Hepatocyte (in vitro differentiated cells): Measurements from ENCODE around the gene NAV2. TPM values are rescaled to one million over a fixed set of nuclear protein-coding genes. Genes with fewer than 3 reads are reported as not detected.

Experiments used
- DNase-seq: peaks from one replicate; pipeline ENCODE4 v3.0.0-alpha.2; 2016; ENCODE audit warnings: low spot score
- H2AFZ ChIP-seq: fragments of 200-600 bp; sonication (generic); 2 replicates; pipeline ENCODE4 v1.6.0; 2016; ENCODE audit warnings: antibody characterized with exemption, mild to moderate bottlenecking
- H3K27ac ChIP-seq: fragments of 200-600 bp; sonication (generic); 2 replicates; pipeline ENCODE4 v1.5.1; 2016; ENCODE audit warnings: mild to moderate bottlenecking
- H3K27me3 ChIP-seq: fragments of 200-600 bp; sonication (generic); 2 replicates; pipeline ENCODE4 v1.6.1; 2016
- H3K36me3 ChIP-seq: fragments of 200-600 bp; sonication (generic); replicated peaks from 2 replicates; pipeline ENCODE4 v1.5.1; 2016; ENCODE audit warnings: low read depth; ENCODE audit not compliant: insufficient read depth
- H3K4me1 ChIP-seq: fragments of 200-600 bp; sonication (generic); 2 replicates; pipeline ENCODE4 v1.5.1; 2016; ENCODE audit warnings: mild to moderate bottlenecking, moderate library complexity; ENCODE audit not compliant: insufficient read depth
- H3K4me2 ChIP-seq: fragments of 200-600 bp; sonication (generic); 2 replicates; pipeline ENCODE4 v1.6.0; 2016
- H3K4me3 ChIP-seq: fragments of 200-600 bp; sonication (generic); 2 replicates; pipeline ENCODE4 v1.5.1; 2016; ENCODE audit warnings: mild to moderate bottlenecking
- H3K79me2 ChIP-seq: fragments of 200-600 bp; sonication (generic); 2 replicates; pipeline ENCODE4 v1.6.0; 2017; ENCODE audit warnings: mild to moderate bottlenecking
- H3K9me2 ChIP-seq: fragments of 200-600 bp; sonication (generic); replicated peaks from 2 replicates; pipeline ENCODE4 v1.6.0; 2017; ENCODE audit warnings: mild to moderate bottlenecking; ENCODE audit not compliant: insufficient read depth
- H3K9me3 ChIP-seq: fragments of 200-600 bp; sonication (generic); 2 replicates; pipeline ENCODE4 v1.5.1; 2016; ENCODE audit warnings: low read depth, mild to moderate bottlenecking
- H4K20me1 ChIP-seq: fragments of 200-600 bp; sonication (generic); 2 replicates; pipeline ENCODE4 v1.6.0; 2016; ENCODE audit warnings: mild to moderate bottlenecking; ENCODE audit not compliant: insufficient read depth, poor library complexity, severe bottlenecking
- EZH2 ChIP-seq: fragments of 200-600 bp; sonication (generic); IDR thresholded peaks from 2 replicates; pipeline ENCODE4 v1.6.1; 2016; ENCODE audit warnings: antibody characterized with exemption, mild to moderate bottlenecking, borderline replicate concordance
- EZH2phosphoT487 ChIP-seq: fragments of 200-600 bp; sonication (generic); IDR thresholded peaks from one replicate; pipeline ENCODE4 v1.6.1; 2018; ENCODE audit warnings: antibody characterized with exemption, mild to moderate bottlenecking, low read depth, moderate library complexity; ENCODE audit not compliant: unreplicated experiment, severe bottlenecking
- WGBS: methylation state at CpG from one replicate; pipeline ENCODE4 v1.1.6; 2016; ENCODE audit warnings: low lambda C conversion rate; ENCODE audit errors: missing lambda C conversion rate; 5-methylcytosine and 5-hydroxymethylcytosine counted together
- polyA plus RNA-seq: library from polyadenylated mRNA; unstranded; fragments of >200 nt; fragmentation: Nextera tagmentation; extraction: Ambion mirVana; gene quantifications from 2 replicates; pipeline ENCODE4 v1.2.1, GENCODE V29; 2016
- total RNA-seq: library from RNA; depleted of rRNA; stranded (reverse); fragments of >200 nt; gene quantifications from 2 replicates; pipeline ENCODE4 v1.2.3, GENCODE V29; 2014
- TF ChIP-seq, protein P1 (sequence below): fragments of 200-600 bp; sonication (generic); IDR thresholded peaks from 2 replicates; pipeline ENCODE4 v1.5.1; 2016; ENCODE audit warnings: antibody characterized with exemption, mild to moderate bottlenecking; ENCODE audit not compliant: poor library complexity

Gene NAV2
- total and polyA plus RNA-seq, 2 experiments from 2014 or later: 23.7 to 30.8 TPM

DNA sequence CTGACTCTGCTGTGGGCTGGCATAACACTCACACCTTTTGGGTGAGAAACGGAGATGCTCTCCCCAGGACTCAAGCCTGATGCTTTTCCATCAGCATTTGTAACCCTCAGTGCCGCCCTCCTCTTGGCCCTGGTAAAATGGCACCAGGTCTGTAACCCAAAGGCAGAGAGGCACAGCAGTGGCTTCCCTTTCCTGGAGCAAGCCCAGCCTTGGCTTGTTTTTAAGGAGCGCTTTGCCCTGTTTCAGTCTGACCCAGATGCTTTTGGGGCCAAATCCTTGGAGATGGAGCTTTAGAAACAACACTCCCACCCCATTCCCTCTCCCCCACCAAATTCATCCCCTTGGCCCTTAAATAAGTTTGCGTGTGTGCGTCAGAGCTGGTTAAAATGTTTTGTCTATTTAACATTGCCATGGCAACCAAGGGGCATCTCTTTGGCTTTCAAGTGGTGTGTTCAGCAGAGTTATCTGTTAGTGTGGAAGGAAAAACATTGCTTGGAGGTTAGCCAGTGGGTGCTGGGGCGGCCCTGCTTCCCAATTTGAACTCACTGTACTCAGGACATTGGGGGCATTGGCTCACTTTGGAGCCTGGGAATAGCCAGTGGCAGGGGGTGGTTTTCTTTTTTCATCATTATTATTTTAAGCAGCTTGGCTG, 134.1 kb downstream of the NAV2 start:
- Histone ChIP-seq H3K4me2 (no peak overlapping the region), H3K9me3 (no peaks in the 10 kb centered on the region), H3K27ac (no peak overlapping the region), H3K4me1 (peaks cover 5% of the 10 kb centered on the region), H3K27me3 (no peaks in the 10 kb centered on the region), H3K36me3 (no peaks in the 10 kb centered on the region), H3K79me2 (peaks cover 8% of the 10 kb centered on the region), H4K20me1 (no peaks in the 10 kb centered on the region), H3K9me2 (no peaks in the 10 kb centered on the region), H3K4me3 (no peak overlapping the region), H2AFZ (no peak overlapping the region)
- TF ChIP-seq EZH2phosphoT487 (no peak), EZH2 (no peak)
- TF ChIP-seq, protein P1, sequence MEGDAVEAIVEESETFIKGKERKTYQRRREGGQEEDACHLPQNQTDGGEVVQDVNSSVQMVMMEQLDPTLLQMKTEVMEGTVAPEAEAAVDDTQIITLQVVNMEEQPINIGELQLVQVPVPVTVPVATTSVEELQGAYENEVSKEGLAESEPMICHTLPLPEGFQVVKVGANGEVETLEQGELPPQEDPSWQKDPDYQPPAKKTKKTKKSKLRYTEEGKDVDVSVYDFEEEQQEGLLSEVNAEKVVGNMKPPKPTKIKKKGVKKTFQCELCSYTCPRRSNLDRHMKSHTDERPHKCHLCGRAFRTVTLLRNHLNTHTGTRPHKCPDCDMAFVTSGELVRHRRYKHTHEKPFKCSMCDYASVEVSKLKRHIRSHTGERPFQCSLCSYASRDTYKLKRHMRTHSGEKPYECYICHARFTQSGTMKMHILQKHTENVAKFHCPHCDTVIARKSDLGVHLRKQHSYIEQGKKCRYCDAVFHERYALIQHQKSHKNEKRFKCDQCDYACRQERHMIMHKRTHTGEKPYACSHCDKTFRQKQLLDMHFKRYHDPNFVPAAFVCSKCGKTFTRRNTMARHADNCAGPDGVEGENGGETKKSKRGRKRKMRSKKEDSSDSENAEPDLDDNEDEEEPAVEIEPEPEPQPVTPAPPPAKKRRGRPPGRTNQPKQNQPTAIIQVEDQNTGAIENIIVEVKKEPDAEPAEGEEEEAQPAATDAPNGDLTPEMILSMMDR: no peak
- 82% methylated on average over 6 of the region's 6 CpGs for WGBS
- DNase-seq: no peak

DNA sequence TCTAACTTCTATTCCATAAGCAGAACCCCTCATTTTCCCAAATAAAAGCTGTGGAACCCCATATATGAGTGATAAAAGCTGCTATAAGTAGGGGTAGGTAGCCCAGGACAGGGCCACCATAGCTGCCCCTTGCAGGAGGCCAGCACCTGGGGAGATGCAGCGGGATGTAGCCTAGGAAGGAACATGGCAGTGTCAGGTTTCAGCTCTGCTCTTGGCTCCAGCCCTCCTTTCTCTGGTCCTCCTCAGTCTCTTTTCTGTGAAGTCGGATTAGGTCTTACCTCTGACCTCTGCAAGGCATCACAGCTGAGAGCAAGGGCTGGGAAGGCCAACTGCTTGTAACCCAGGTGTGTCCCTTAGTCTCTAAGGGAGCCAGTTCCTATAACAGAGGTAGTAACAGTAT, 135.6 kb downstream of the NAV2 start:
- H3K79me2 ChIP-seq: peaks cover 8% of the 10 kb centered on the region
- WGBS: 58% methylated on average over 2 of the region's 2 CpGs
- DNase-seq: no peak

DNA sequence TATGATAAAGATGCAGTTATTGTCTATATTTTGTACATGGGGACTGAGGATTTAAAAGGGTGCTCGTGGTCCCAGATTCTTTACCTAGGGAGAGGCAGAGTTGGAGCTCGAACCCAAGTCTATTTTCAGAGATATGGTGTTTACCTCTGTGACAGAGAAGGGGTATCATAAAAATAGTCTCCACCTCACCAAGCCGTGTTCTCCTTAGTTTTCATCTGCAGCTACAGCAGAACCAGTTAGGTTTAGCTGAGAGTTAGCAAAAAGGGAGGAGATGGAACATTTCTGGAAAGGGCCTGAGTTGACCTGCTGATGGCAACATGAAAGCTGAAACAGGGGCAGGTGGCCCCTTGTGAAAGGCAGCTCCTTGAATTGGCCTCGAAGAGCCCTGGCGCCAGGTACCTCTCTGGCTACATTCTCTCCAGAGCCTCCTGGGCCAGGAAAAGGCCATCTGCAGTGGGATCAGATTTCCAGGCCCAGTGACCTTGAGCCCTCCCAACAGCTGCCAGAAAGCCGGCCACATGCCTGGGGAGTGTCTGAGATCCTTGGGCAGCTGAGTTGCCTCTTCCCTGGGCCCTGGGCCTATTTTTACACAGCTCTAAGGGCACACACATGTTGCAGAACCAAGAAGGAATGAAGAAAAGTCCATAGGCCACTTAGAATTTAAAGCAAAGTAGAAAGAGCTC, 136.6 kb downstream of the NAV2 start:
- Histone ChIP-seq H3K9me2 (no peaks in the 10 kb centered on the region), H3K27me3 (no peaks in the 10 kb centered on the region), H3K27ac (no peak overlapping the region), H3K79me2 (peaks cover 8% of the 10 kb centered on the region), H3K36me3 (no peaks in the 10 kb centered on the region), H2AFZ (no peak overlapping the region), H4K20me1 (no peaks in the 10 kb centered on the region), H3K4me1 (peaks cover 9% of the 10 kb centered on the region), H3K4me2 (no peak overlapping the region), H3K9me3 (no peaks in the 10 kb centered on the region), H3K4me3 (no peak overlapping the region)
- WGBS: 83% methylated on average over 6 of the region's 6 CpGs
- TF ChIP-seq EZH2: no peak
- TF ChIP-seq, protein P1: no peak
- TF ChIP-seq EZH2phosphoT487: no peak
- DNase-seq: no peak

More for the DNA sequence above, 135.6 kb downstream of the NAV2 start:
- TF ChIP-seq EZH2phosphoT487 (no peak), EZH2 (no peak)
- TF ChIP-seq, protein P1: no peak
- H3K9me2 ChIP-seq: no peaks in the 10 kb centered on the region
- no peak overlapping the region for H2AFZ ChIP-seq
- peaks cover 5% of the 10 kb centered on the region for H3K4me1 ChIP-seq
- H3K27me3 ChIP-seq: no peaks in the 10 kb centered on the region
- H3K27ac ChIP-seq: no peak overlapping the region
- H3K4me2 ChIP-seq: no peak overlapping the region
- no peaks in the 10 kb centered on the region for H3K36me3 ChIP-seq
- H3K9me3 ChIP-seq: no peaks in the 10 kb centered on the region
- no peak overlapping the region for H3K4me3 ChIP-seq
- H4K20me1 ChIP-seq: no peaks in the 10 kb centered on the region
